Measurements from ENCODE around the gene ALDH6A1.
"Not testable (repeated sequence)": the region's sequence is repeated elsewhere in the genome, so short reads cannot be mapped to it uniquely, and the experiment has no call there.

ALDH6A1 gene

DNA sequence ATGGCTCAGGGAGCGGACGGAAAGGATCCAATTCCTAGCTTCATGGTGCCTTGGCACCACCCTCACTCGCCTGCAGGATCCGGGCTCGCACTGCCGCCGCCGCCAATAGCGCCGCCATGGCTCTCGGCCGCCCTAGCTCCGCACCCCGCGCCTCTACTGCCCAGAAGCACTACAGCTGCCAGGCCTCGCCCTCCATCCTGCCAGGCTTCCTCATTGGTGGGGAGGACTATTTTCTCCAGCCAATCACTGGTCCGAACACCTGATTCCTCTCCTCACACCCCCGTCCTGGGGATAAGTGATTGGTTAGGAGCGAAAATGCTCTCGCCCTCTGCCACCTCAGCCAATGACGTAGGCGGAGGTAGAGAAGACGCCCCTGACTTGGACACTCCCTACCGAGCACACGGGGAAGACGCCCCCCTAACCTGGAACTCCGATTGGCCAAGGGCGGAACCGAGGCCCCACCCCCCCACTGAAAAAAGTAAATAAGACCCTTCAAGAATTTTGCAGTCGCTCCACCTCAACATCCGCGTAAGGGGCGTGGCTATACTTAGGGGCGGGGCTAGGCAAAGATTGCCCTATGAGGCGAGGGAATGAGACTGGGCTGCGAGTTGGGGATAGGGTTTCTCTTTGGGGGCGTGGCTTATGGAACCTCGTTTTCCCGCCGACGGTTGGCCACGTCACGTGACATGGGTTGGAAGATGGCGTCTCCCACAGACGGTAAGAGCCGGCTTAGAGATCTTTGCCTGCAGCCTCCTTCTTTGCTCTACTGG, at the start of gene ALDH6A1, which contains the start of gene LIN52:
Gene ALDH6A1, minus strand, starts transcription at position 177 of the 770 bp plus-strand sequence. Its CDS starts 59 bp downstream, at position 118.
Gene LIN52, plus strand, starts transcription at position 680 of the 770 bp plus-strand sequence. Its CDS starts 19 bp downstream, at position 699.
- peak within 1 kb of the TSS; percentile 85 for H3K4me3 ChIP-seq (ENCODE audit: insufficient read depth, low read length, poor library complexity, severe bottlenecking)
- H3K36me3 ChIP-seq (ENCODE audit: low read length): no peaks in the 10 kb centered on the region
- H2AFZ ChIP-seq (ENCODE audit: low read depth, low read length, severe bottlenecking): peak within 1 kb of the TSS; percentile 91
- no peaks in the 10 kb centered on the region for H4K20me1 ChIP-seq (ENCODE audit: low read depth, low read length)
- H3K9me2 ChIP-seq (replicated peaks; ENCODE audit: insufficient read depth, low read length): no peaks in the 10 kb centered on the region
- H3K27me3 ChIP-seq (ENCODE audit: low read length): no peaks in the 10 kb centered on the region
- peak within 1 kb of the TSS; percentile 72 for H3K9ac ChIP-seq (ENCODE audit: low read length)
- H3K9me3 ChIP-seq (ENCODE audit: insufficient read depth, low read length): no peaks in the 10 kb centered on the region
- TF ChIP-seq, protein P1, sequence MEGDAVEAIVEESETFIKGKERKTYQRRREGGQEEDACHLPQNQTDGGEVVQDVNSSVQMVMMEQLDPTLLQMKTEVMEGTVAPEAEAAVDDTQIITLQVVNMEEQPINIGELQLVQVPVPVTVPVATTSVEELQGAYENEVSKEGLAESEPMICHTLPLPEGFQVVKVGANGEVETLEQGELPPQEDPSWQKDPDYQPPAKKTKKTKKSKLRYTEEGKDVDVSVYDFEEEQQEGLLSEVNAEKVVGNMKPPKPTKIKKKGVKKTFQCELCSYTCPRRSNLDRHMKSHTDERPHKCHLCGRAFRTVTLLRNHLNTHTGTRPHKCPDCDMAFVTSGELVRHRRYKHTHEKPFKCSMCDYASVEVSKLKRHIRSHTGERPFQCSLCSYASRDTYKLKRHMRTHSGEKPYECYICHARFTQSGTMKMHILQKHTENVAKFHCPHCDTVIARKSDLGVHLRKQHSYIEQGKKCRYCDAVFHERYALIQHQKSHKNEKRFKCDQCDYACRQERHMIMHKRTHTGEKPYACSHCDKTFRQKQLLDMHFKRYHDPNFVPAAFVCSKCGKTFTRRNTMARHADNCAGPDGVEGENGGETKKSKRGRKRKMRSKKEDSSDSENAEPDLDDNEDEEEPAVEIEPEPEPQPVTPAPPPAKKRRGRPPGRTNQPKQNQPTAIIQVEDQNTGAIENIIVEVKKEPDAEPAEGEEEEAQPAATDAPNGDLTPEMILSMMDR (IDR thresholded peaks at IDR 0.05; ENCODE audit: insufficient read depth, low read length, poor library complexity, severe bottlenecking): no peak
- TF ChIP-seq EZH2phosphoT487 (conservative IDR thresholded peaks at IDR 0.05; ENCODE audit: low read length): no peak
- peak within 1 kb of the TSS; percentile 17 for H3K27ac ChIP-seq (ENCODE audit: low read depth, low read length)
- H3K79me2 ChIP-seq (ENCODE audit: insufficient read depth, low read length): peaks cover 33% of the 10 kb centered on the region
- H3F3A ChIP-seq (ENCODE audit: insufficient read depth): no peaks in the 10 kb centered on the region
- peak within 1 kb of the TSS; percentile 91 for H3K4me2 ChIP-seq (ENCODE audit: low read depth, low read length, poor library complexity, severe bottlenecking)

DNA sequence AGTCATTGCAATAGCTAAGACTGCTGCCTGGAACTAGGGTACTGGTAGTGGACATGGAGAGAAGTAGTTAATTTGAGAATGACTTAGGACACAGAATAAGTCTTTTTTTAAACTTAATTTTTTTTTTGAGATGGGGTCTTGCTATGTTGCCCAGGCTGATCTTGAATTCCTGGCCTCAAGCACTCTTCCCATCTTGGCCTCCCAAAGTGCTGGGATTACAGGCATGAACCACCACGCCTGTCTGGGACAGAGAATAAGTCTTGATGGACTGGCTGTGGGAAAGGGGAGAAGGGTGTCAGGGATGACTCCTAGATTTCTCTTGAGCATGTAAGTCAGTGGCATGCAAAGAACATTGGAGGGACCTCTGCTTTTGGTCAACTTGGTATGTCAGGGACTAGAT, 43.4 kb upstream of the ALDH6A1 start:
- no peaks in the 10 kb centered on the region for H3K27me3 ChIP-seq (ENCODE audit: low read length)
- H3F3A ChIP-seq (ENCODE audit: insufficient read depth): no peaks in the 10 kb centered on the region
- no peak overlapping the region for H3K27ac ChIP-seq (ENCODE audit: low read depth, low read length)
- H3K9me3 ChIP-seq (ENCODE audit: insufficient read depth, low read length): no peaks in the 10 kb centered on the region
- H3K9ac ChIP-seq (ENCODE audit: low read length): no peak overlapping the region
- no peak overlapping the region for H2AFZ ChIP-seq (ENCODE audit: low read depth, low read length, severe bottlenecking)
- no peaks in the 10 kb centered on the region for H3K36me3 ChIP-seq (ENCODE audit: low read length)
- no peaks in the 10 kb centered on the region for H3K79me2 ChIP-seq (ENCODE audit: insufficient read depth, low read length)
- no peak overlapping the region for H3K4me2 ChIP-seq (ENCODE audit: low read depth, low read length, poor library complexity, severe bottlenecking)
- no peaks in the 10 kb centered on the region for H4K20me1 ChIP-seq (ENCODE audit: low read depth, low read length)
- H3K4me3 ChIP-seq (ENCODE audit: insufficient read depth, low read length, poor library complexity, severe bottlenecking): no peak overlapping the region
- no peak for TF ChIP-seq EZH2phosphoT487 (conservative IDR thresholded peaks at IDR 0.05; ENCODE audit: low read length)
- H3K9me2 ChIP-seq (replicated peaks; ENCODE audit: insufficient read depth, low read length): no peaks in the 10 kb centered on the region

DNA sequence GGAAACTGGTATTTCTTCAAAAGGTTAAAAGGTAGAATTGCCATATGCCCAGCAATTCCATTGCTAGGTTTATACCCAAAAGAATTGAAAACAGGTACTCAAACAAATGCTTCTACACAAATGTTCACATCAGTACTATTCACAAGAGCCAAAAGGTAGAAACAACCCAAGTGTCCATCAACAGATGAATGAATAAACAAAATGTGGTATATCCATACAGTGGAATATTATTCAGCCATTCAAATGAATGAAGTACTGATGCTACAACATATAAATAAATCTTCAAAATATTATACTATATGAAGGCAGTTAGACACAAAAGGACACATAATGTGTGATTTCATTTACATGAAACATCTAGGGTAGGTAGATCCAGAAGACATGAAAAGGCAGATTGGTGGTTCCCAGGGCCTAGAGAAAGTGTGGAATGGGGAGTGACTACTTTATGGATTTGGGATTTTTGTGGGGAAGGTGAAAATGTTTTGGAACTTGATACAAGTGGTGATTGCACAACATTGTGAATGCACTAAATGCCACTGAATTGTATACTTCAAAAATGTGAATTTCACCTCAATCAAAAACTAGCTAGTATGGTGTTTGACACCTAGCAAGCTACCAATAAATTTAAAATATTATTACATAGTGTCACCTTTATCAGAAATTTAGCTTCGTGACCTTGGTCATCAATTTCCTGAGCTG, 42.2 kb upstream of the ALDH6A1 start:
- H3K9ac ChIP-seq (ENCODE audit: low read length): no peak overlapping the region
- no peak overlapping the region for H2AFZ ChIP-seq (ENCODE audit: low read depth, low read length, severe bottlenecking)
- H3K27me3 ChIP-seq (ENCODE audit: low read length): no peaks in the 10 kb centered on the region
- H3K79me2 ChIP-seq (ENCODE audit: insufficient read depth, low read length): no peaks in the 10 kb centered on the region
- H3K4me3 ChIP-seq (ENCODE audit: insufficient read depth, low read length, poor library complexity, severe bottlenecking): no peak overlapping the region
- no peaks in the 10 kb centered on the region for H3K9me2 ChIP-seq (replicated peaks; ENCODE audit: insufficient read depth, low read length)
- no peaks in the 10 kb centered on the region for H4K20me1 ChIP-seq (ENCODE audit: low read depth, low read length)
- H3K9me3 ChIP-seq (ENCODE audit: insufficient read depth, low read length): no peaks in the 10 kb centered on the region
- TF ChIP-seq, protein P1 (IDR thresholded peaks at IDR 0.05; ENCODE audit: insufficient read depth, low read length, poor library complexity, severe bottlenecking): no peak
- no peak for TF ChIP-seq EZH2phosphoT487 (conservative IDR thresholded peaks at IDR 0.05; ENCODE audit: low read length)
- H3K27ac ChIP-seq (ENCODE audit: low read depth, low read length): no peak overlapping the region
- H3K4me2 ChIP-seq (ENCODE audit: low read depth, low read length, poor library complexity, severe bottlenecking): no peak overlapping the region
- no peaks in the 10 kb centered on the region for H3F3A ChIP-seq (ENCODE audit: insufficient read depth)
- no peaks in the 10 kb centered on the region for H3K36me3 ChIP-seq (ENCODE audit: low read length)

DNA sequence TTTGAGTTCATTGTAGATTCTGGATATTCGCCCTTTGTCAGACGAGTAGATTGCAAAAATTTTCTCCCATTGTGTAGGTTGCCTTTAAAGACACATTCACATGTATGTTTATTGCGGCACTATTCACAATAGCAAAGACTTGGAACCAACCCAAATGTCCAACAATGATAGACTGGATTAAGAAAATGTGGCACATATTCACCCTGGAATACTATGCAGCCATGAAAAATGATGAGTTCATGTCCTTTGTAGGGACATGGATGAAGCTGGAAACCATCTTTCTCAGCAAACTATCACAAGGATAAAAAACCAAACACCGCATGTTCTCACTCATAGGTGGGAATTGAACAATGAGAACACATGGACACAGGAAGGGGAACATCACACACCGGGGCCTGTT, 41.2 kb upstream of the ALDH6A1 start:
- not testable (repeated sequence) for H3K36me3 ChIP-seq (ENCODE audit: low read length); H3K9ac ChIP-seq (ENCODE audit: low read length); H2AFZ ChIP-seq (ENCODE audit: low read depth, low read length, severe bottlenecking); H3K79me2 ChIP-seq (ENCODE audit: insufficient read depth, low read length); H3K9me3 ChIP-seq (ENCODE audit: insufficient read depth, low read length); H3K4me3 ChIP-seq (ENCODE audit: insufficient read depth, low read length, poor library complexity, severe bottlenecking); H3F3A ChIP-seq (ENCODE audit: insufficient read depth); H4K20me1 ChIP-seq (ENCODE audit: low read depth, low read length); H3K27me3 ChIP-seq (ENCODE audit: low read length); H3K27ac ChIP-seq (ENCODE audit: low read depth, low read length); H3K4me2 ChIP-seq (ENCODE audit: low read depth, low read length, poor library complexity, severe bottlenecking); H3K9me2 ChIP-seq (replicated peaks; ENCODE audit: insufficient read depth, low read length)
